Vein endothelial cell (primary cell): ENCODE measurements around the gene ECI2. TPM values are rescaled to one million over a fixed set of nuclear protein-coding genes. Genes with fewer than 3 reads are reported as not detected.

Experiments
- total RNA-seq: library from RNA; depleted of rRNA; stranded (reverse); fragments of >200 nt; gene quantifications from 2 replicates; pipeline ENCODE4 v1.2.3, GENCODE V29; 2012

Gene ECI2
- total RNA-seq: 72.4 and 92.1 TPM in 2 replicates

GRCh38 chr6:4134841-4135664 is at the start of gene ECI2:
Gene ECI2, minus strand, starts transcription at chr6:4135575. Its CDS starts 15 bp downstream, at chr6:4135560.

DNA sequence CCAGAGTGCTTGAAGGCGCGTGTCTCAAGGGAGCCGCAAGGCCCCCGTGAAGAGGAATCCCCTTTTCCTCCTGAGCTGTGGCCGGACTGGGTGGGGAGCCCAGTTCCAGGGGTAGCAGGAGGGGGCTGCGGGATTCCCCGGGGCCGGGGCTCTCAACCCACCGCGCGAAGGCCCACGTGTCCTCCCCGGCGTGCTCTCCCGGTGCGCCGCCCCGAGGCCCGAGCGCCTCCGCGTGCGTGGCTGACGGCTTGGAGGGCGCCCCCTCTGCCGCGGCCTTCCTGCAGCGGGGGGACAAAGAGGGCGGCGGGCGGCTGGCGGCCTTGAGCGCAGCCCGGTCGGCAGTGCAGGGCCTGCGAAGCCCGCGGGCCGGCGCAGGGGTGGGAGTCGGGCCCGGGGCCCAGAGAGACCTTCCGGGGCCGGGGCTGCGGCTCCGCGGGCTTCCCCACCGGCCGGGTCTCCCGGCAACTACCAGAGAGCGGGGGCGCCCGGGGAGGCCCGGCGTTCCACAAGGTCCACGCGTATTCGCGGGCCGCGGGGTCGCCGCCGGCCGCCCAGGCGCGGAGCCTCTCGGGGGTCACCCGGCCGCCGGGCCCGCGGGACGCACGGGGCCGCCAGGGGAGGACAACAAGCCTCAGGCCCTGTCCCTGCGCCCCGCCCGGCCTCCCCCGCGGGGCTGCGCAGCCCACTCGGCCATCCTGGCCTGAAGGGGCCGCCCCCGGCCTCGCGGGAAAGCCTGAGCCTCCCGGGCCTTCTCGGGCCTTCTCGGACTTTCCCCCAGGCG is 56.5 kb downstream of the ECI2 start, which contains the start of gene FAM217A:
Gene FAM217A, minus strand, starts transcription at position 447 of the 781 bp plus-strand sequence. CDS start 1,723 bp downstream, outside the sequence.

Other genes with a start within 250 kb of the ECI2 start
- not detected in 2 replicates for gene FAM217A, start 56.4 kb downstream of the ECI2 start, total RNA-seq